ENCODE data around the gene ZFPM1.
"Not testable (repeated sequence)": the region's sequence is repeated elsewhere in the genome, so short reads cannot be mapped to it uniquely, and the experiment has no call there.

DNA sequence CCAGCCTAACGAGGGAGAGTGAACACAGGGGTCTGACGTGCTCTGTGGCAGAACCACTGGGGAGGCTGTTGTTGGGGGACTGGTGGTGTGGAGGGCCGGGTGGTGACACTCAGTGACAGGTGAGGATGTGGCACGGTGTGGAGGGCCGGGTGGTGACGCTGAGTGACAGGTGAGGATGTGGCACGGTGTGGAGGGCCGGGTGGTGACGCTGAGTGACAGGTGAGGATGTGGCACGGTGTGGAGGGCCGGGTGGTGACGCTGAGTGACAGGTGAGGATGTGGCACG lies 17.3 kb downstream of the ZFPM1 start:
- not testable (repeated sequence) for TF ChIP-seq ZFX (IDR thresholded peaks at IDR 0.05)
- TF ChIP-seq, protein P1, sequence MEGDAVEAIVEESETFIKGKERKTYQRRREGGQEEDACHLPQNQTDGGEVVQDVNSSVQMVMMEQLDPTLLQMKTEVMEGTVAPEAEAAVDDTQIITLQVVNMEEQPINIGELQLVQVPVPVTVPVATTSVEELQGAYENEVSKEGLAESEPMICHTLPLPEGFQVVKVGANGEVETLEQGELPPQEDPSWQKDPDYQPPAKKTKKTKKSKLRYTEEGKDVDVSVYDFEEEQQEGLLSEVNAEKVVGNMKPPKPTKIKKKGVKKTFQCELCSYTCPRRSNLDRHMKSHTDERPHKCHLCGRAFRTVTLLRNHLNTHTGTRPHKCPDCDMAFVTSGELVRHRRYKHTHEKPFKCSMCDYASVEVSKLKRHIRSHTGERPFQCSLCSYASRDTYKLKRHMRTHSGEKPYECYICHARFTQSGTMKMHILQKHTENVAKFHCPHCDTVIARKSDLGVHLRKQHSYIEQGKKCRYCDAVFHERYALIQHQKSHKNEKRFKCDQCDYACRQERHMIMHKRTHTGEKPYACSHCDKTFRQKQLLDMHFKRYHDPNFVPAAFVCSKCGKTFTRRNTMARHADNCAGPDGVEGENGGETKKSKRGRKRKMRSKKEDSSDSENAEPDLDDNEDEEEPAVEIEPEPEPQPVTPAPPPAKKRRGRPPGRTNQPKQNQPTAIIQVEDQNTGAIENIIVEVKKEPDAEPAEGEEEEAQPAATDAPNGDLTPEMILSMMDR (conservative IDR thresholded peaks at IDR 0.05), result not testable (repeated sequence)
